Endothelial cell of umbilical vein (primary cell): Measurements from ENCODE around the gene ZNF512. TPM values are rescaled to one million over a fixed set of nuclear protein-coding genes. Genes with fewer than 3 reads are reported as not detected.

Experiments
- BruUV-seq: library from RNA; stranded (reverse); fragments of 400-500 nt; replicated peaks from 2 replicates; lab custom pipeline; 2021; lab: Mats Ljungman, UMichigan
- CTCF ChIA-PET: fragments of 300-600, 350-600 bp; sonication (Branson Sonifier 250); formaldehyde crosslinking; loops from one replicate; lab custom pipeline; 2021; ENCODE audit warnings: antibody characterized with exemption, inconsistent platforms; lab: Charles Lee
- POLR2A ChIA-PET: fragments of 300-600, 350-600 bp; sonication (Branson Sonifier 250); formaldehyde crosslinking; loops from one replicate; lab custom pipeline; 2021; ENCODE audit warnings: antibody characterized with exemption, inconsistent platforms; lab: Charles Lee
- DNase-seq: peaks from one replicate; pipeline ENCODE4 v3.0.0-alpha.2; 2011; ENCODE audit warnings: low read depth, low spot score
- FAIRE-seq: peaks from 2 replicates; lab custom pipeline; 2011; peaks lifted over from hg19 to GRCh38; lab: Jason Lieb, UNC
- H2AFZ ChIP-seq: 2 replicates; pipeline ENCODE4 v1.6.0; 2012; ENCODE audit warnings: low read depth, low read length, control low read depth, inconsistent platforms
- H3K27ac ChIP-seq: 2 replicates; pipeline ENCODE4 v1.5.1; 2011; ENCODE audit warnings: low read depth, mild to moderate bottlenecking, control low read depth, low read length, moderate library complexity; ENCODE audit not compliant: insufficient read depth
- H3K27me3 ChIP-seq, 2 experiments: 2 replicates each; pipeline versions ENCODE4 v1.6.0 to v1.6.1; 2011; ENCODE audit warnings: low read length in 2 of 2, mixed read lengths in 1 of 2; ENCODE audit not compliant: control insufficient read depth in 2 of 2, insufficient read depth in 2 of 2
- H3K36me3 ChIP-seq, 2 experiments: 2 replicates in 1 of 2; 3 replicates in 1 of 2; pipeline ENCODE4 v1.5.1; 2011; ENCODE audit warnings: low read length in 2 of 2, mild to moderate bottlenecking in 1 of 2, moderate library complexity in 1 of 2; ENCODE audit not compliant: control insufficient read depth in 2 of 2, insufficient read depth in 2 of 2; ENCODE audit errors: extremely low read depth in 1 of 2
- H3K4me1 ChIP-seq: 3 replicates; pipeline ENCODE4 v1.5.1; 2011; ENCODE audit warnings: mild to moderate bottlenecking, low read length; ENCODE audit not compliant: control insufficient read depth, insufficient read depth; ENCODE audit errors: extremely low read depth
- H3K4me2 ChIP-seq: 2 replicates; pipeline ENCODE4 v1.6.1; 2011; ENCODE audit warnings: low read length, control low read depth, mixed read lengths; ENCODE audit not compliant: insufficient read depth
- H3K4me3 ChIP-seq, 3 experiments: fragments of 200-600 bp in 1 of 3; sonication (generic), shearing (Covaris generic) in 1 of 3; replicated peaks in 1 of 3; 2 replicates each; pipeline ENCODE4 v1.5.1; 2011 to 2016; ENCODE audit warnings: control low read depth in 3 of 3, low read length in 3 of 3, mild to moderate bottlenecking in 2 of 3, inconsistent platforms in 1 of 3, low read depth in 1 of 3, moderate library complexity in 1 of 3; ENCODE audit not compliant: insufficient read depth in 1 of 3
- H3K79me2 ChIP-seq: 2 replicates; pipeline ENCODE4 v1.6.0; 2012; ENCODE audit warnings: low read length, inconsistent platforms; ENCODE audit not compliant: control insufficient read depth, insufficient read depth
- H3K9ac ChIP-seq: replicated peaks from 2 replicates; pipeline ENCODE3; 2011; ENCODE audit warnings: low read length, control low read depth; ENCODE audit not compliant: insufficient read depth; ENCODE audit errors: extremely low read depth
- H3K9me1 ChIP-seq: replicated peaks from 3 replicates; pipeline ENCODE4 v1.6.0; 2011; ENCODE audit warnings: mild to moderate bottlenecking, low read length; ENCODE audit not compliant: control insufficient read depth, insufficient read depth; ENCODE audit errors: extremely low read depth
- H3K9me3 ChIP-seq: replicated peaks from 2 replicates; pipeline ENCODE4 v1.5.1; 2012; ENCODE audit warnings: low read length, inconsistent platforms; ENCODE audit not compliant: control insufficient read depth, insufficient read depth
- H4K20me1 ChIP-seq: replicated peaks from 2 replicates; pipeline ENCODE3; 2011; ENCODE audit warnings: mild to moderate bottlenecking, low read length; ENCODE audit not compliant: control insufficient read depth, insufficient read depth; ENCODE audit errors: extremely low read depth
- EZH2 ChIP-seq: IDR thresholded peaks from 2 replicates; pipeline ENCODE4 v1.6.1; 2012; ENCODE audit warnings: borderline replicate concordance, low read depth, mild to moderate bottlenecking, moderate library complexity, low read length, inconsistent platforms; ENCODE audit not compliant: severe bottlenecking
- FOS ChIP-seq: IDR thresholded peaks from 2 replicates; pipeline ENCODE4 v1.6.1; 2011; ENCODE audit warnings: mild to moderate bottlenecking, low read length, moderate library complexity, borderline replicate concordance; ENCODE audit not compliant: insufficient read depth
- GATA2 ChIP-seq: IDR thresholded peaks from 2 replicates; pipeline ENCODE4 v1.7.0; 2011; ENCODE audit warnings: low read depth, mild to moderate bottlenecking, moderate library complexity, mixed read lengths, low read length; ENCODE audit not compliant: insufficient read length, insufficient read depth
- JUN ChIP-seq: IDR thresholded peaks from 2 replicates; pipeline ENCODE4 v1.6.1; 2011; ENCODE audit warnings: borderline replicate concordance, low read depth; ENCODE audit not compliant: insufficient read length, insufficient read depth
- MYC ChIP-seq: IDR thresholded peaks from one replicate; pipeline ENCODE4 v1.6.1; 2011; ENCODE audit warnings: mild to moderate bottlenecking, low read depth, low read length
- POLR2A ChIP-seq: IDR thresholded peaks from 2 replicates; pipeline ENCODE4 v1.6.1; 2012; ENCODE audit warnings: low read depth, mild to moderate bottlenecking, control low read depth, low read length
- POLR2AphosphoS5 ChIP-seq: IDR thresholded peaks from 2 replicates; pipeline ENCODE4 v1.6.1; 2012; ENCODE audit warnings: low read depth, mild to moderate bottlenecking, control low read depth, low read length, moderate library complexity; ENCODE audit not compliant: insufficient read depth
- dilution Hi-C: fragments of 300-500 bp; cut with MboI; formaldehyde crosslinking; loops from one replicate; pipeline ENCODE4 v1.15.0; 2019; ENCODE audit warnings: low sequenced_read_pairs; ENCODE audit not compliant: extremely low pct_ligation_motif_present
- intact Hi-C: fragments of 100-400 bp; cut with micrococcal nuclease; formaldehyde crosslinking; loops from one replicate; pipeline ENCODE4 v1.10.0; 2022
- polyA plus RNA-seq, 4 experiments: library from polyadenylated mRNA; depleted of rRNA in 3 of 4; stranded (reverse) in 3 of 4; unstranded in 1 of 4; fragments of >200 nt; gene quantifications; 2 replicates each; pipeline versions ENCODE4 v1.2.1 to v1.2.3, GENCODE V29; 2011 to 2012; ENCODE audit warnings: missing spikeins in 1 of 4
- total RNA-seq: library from RNA; stranded (reverse); gene quantifications from 2 replicates; pipeline ENCODE4 v1.2.3, GENCODE V29; 2021
- TF ChIP-seq, protein P1 (sequence below): IDR thresholded peaks from 2 replicates; pipeline ENCODE4 v1.6.1; 2011; ENCODE audit not compliant: insufficient read depth, insufficient read length
- TF ChIP-seq, protein P2 (sequence below), 2 donors: IDR thresholded peaks; 1 replicate in 1 of 2; 2 replicates in 1 of 2; pipeline ENCODE4 v1.5.1; 2011; ENCODE audit warnings: low read length in 2 of 2, mild to moderate bottlenecking in 2 of 2, moderate library complexity in 2 of 2, control low read depth in 1 of 2, inconsistent platforms in 1 of 2, low read depth in 1 of 2; ENCODE audit not compliant: insufficient read depth in 1 of 2; ENCODE audit errors: extremely low read depth in 1 of 2

ZNF512 gene
- total and polyA plus RNA-seq, 2 donors (not counting 3 experiments of a cell fraction or from before 2014, with no cell fraction given): 17.8 to 37.0 TPM

- CTCF ChIA-PET: interaction anchor here (7.3 kb wide), 1 partner anchor 15 kb away, joined by 74 read pairs; no protein-coding TSS in a partner anchor
These were observed 84.6 kb downstream of the ZNF512 start for GRCh38 chr2:27667446-27667845.

More at GRCh38 chr2:27667446-27667845, 84.6 kb downstream of the ZNF512 start:
- Histone ChIP-seq H4K20me1 (no peaks in the 10 kb centered on the region), H3K79me2 (peaks cover 22% of the 10 kb centered on the region), H3K9ac (no peak overlapping the region), H3K27ac (peak overlapping the region; percentile 48), H3K4me3 (peak overlapping the region in 1 of 3 experiments; percentile 14), H3K36me3 (peaks cover 0 to 6% of the 10 kb centered on the region in 2 experiments), H3K4me1 (peaks cover 35% of the 10 kb centered on the region), H3K9me1 (no peaks in the 10 kb centered on the region), H3K9me3 (no peaks in the 10 kb centered on the region), H3K27me3 (no peaks in the 10 kb centered on the region), H3K4me2 (peak overlapping the region; percentile 82), H2AFZ (no peak overlapping the region)
- TF ChIP-seq POLR2AphosphoS5: no peak
- TF ChIP-seq GATA2: peak; percentile 41
- TF ChIP-seq MYC: no peak
- peak; percentile 36 for TF ChIP-seq JUN
- TF ChIP-seq, protein P1, sequence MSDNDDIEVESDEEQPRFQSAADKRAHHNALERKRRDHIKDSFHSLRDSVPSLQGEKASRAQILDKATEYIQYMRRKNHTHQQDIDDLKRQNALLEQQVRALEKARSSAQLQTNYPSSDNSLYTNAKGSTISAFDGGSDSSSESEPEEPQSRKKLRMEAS: no peak
- TF ChIP-seq, protein P2, sequence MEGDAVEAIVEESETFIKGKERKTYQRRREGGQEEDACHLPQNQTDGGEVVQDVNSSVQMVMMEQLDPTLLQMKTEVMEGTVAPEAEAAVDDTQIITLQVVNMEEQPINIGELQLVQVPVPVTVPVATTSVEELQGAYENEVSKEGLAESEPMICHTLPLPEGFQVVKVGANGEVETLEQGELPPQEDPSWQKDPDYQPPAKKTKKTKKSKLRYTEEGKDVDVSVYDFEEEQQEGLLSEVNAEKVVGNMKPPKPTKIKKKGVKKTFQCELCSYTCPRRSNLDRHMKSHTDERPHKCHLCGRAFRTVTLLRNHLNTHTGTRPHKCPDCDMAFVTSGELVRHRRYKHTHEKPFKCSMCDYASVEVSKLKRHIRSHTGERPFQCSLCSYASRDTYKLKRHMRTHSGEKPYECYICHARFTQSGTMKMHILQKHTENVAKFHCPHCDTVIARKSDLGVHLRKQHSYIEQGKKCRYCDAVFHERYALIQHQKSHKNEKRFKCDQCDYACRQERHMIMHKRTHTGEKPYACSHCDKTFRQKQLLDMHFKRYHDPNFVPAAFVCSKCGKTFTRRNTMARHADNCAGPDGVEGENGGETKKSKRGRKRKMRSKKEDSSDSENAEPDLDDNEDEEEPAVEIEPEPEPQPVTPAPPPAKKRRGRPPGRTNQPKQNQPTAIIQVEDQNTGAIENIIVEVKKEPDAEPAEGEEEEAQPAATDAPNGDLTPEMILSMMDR (IDR thresholded peaks at IDR 0.05; ENCODE audit: extremely low read depth in 1 of 2, insufficient read depth in 1 of 2, low read depth in 1 of 2, low read length in 2 of 2): no peak
- TF ChIP-seq FOS: peak; percentile 64
- TF ChIP-seq POLR2A: no peak
- no peak for TF ChIP-seq EZH2
- no TSS peak for BruUV-seq
- DNase-seq (peak; percentile 47), FAIRE-seq (peak; percentile 76)
- POLR2A ChIA-PET: no interaction called here
- dilution Hi-C loops (no loop called here), intact Hi-C loops (loop anchor here (1.0 kb wide), 1 partner anchor 15 kb away; no protein-coding TSS in a partner anchor)
